Measurements from ENCODE around the gene CLDN6. TPM values are rescaled to one million over a fixed set of nuclear protein-coding genes. Genes with fewer than 3 reads are reported as not detected.
"Not testable (repeated sequence)": the region's sequence is repeated elsewhere in the genome, so short reads cannot be mapped to it uniquely, and the experiment has no call there.

The CLDN6 gene
- polyA plus RNA-seq, 1 experiment, result 0.12 TPM

DNA sequence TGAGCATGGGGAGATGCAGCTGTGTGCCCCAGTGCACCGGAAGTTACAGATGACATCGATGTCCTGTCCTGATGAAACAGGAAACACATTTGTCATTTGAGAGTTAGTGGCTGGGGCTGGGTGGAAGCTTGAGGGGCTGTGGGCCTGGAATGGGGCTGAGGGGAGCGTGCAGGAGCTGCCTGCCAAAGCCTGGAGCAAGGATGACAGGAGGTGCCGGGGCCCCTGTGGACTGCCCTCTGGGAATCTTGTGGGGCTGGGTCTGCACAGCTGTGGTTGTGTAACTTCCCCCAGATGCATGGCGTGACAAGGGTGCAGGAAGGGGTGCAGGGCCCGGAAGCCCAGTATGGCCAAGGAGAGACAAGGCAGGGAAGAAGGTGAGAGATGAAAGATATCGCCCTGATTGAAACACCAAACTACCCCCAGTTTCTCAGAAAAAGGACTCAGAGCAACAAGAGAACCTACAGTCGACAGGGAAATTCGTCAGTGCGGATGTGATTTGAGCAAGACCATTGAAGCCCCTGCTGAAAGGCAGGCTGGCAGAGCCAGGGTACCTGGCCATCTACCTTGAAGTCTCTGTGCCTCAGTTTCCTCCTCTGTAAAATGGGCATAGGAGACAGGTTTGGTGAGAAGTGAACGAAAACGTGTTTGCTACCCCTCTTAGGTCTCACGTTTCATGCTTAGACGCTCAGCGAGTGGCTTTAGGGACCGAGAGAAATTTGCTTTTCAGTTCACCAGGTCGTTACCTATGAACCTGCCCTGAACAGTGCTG, 37.2 kb upstream of the CLDN6 start:
- H3K27me3 ChIP-seq (ENCODE audit: control insufficient read depth, insufficient read depth, low read length), result peaks cover 1% of the 10 kb centered on the region
- ChIA-PET POLR2A (no interaction called here), CTCF (interaction anchor here (0.6 kb wide), 1 partner anchor 1470 kb away, joined by 3 read pairs; no protein-coding TSS in a partner anchor)
- TF ChIP-seq, protein P1, sequence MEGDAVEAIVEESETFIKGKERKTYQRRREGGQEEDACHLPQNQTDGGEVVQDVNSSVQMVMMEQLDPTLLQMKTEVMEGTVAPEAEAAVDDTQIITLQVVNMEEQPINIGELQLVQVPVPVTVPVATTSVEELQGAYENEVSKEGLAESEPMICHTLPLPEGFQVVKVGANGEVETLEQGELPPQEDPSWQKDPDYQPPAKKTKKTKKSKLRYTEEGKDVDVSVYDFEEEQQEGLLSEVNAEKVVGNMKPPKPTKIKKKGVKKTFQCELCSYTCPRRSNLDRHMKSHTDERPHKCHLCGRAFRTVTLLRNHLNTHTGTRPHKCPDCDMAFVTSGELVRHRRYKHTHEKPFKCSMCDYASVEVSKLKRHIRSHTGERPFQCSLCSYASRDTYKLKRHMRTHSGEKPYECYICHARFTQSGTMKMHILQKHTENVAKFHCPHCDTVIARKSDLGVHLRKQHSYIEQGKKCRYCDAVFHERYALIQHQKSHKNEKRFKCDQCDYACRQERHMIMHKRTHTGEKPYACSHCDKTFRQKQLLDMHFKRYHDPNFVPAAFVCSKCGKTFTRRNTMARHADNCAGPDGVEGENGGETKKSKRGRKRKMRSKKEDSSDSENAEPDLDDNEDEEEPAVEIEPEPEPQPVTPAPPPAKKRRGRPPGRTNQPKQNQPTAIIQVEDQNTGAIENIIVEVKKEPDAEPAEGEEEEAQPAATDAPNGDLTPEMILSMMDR (IDR thresholded peaks at IDR 0.05; ENCODE audit: insufficient read depth, low read depth, low read length), result no peak
- no peak for DNase-seq (ENCODE audit: low read depth)
- no peaks in the 10 kb centered on the region for H3K36me3 ChIP-seq (ENCODE audit: control insufficient read depth, insufficient read depth, low read length)
- no peak overlapping the region for H3K4me3 ChIP-seq (ENCODE audit: low read depth, low read length)

GRCh38 chr16:3053330-3053710, 35.3 kb upstream of the CLDN6 start:
- CTCF ChIA-PET; DNase-seq (ENCODE audit: low read depth); H3K36me3 ChIP-seq (ENCODE audit: control insufficient read depth, insufficient read depth, low read length); H3K4me3 ChIP-seq (ENCODE audit: low read depth, low read length); POLR2A ChIA-PET: not testable (repeated sequence)
- peaks cover 13% of the 10 kb centered on the region for H3K27me3 ChIP-seq (ENCODE audit: control insufficient read depth, insufficient read depth, low read length)

DNA sequence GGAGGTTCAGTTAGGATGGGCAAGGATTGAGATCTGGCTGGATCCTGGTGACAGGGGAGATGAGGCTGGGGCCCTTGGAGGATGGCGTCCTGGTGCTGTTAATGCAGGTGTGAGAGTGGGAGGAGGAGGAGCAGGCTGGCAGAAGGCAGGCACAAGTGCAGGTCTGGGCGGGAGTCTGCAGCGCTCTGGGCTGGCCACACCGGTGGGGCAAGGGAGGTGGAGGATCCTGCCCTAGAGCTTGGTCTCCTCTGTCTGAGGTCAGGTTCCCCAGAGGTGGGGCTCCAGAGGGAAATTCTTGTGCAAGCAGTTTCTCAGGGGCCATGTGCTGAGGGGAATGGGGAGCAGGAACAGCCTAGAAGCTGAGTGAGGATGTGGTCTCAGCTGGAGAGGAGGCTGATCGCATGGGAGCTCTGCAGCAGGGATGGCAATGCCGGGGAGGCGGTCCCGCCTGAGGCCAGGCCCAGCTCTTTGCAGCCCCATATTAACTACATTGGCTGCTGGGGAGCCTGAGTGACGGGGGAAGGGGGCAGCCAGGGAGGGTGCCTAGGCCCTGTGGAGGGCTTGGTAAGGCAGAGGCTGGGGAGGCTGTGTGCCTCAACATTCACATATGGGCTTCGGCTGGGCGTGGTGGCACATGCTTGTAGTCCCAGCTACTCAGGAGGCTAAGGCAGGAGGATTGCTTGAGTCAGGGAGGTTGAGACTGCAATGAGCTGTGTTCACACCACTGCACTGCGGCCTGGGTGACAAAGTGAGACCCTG, 34.8 kb upstream of the CLDN6 start:
- H3K36me3 ChIP-seq (ENCODE audit: control insufficient read depth, insufficient read depth, low read length); CTCF ChIA-PET; H3K4me3 ChIP-seq (ENCODE audit: low read depth, low read length); DNase-seq (ENCODE audit: low read depth); POLR2A ChIA-PET: not testable (repeated sequence)
- H3K27me3 ChIP-seq (ENCODE audit: control insufficient read depth, insufficient read depth, low read length), result peaks cover 15% of the 10 kb centered on the region

- DNase-seq (ENCODE audit: low read depth), result no peak
- CTCF ChIA-PET, result interaction anchor here (1.2 to 5.5 kb wide), 3 partner anchors 8 to 20 kb away, joined by 5 to 42 read pairs (median 39); no protein-coding TSS in a partner anchor
- Histone ChIP-seq H3K36me3 (ENCODE audit: control insufficient read depth, insufficient read depth, low read length) (no peaks in the 10 kb centered on the region), H3K27me3 (ENCODE audit: control insufficient read depth, insufficient read depth, low read length) (peaks cover 20% of the 10 kb centered on the region), H3K4me3 (ENCODE audit: low read depth, low read length) (no peak overlapping the region)
- POLR2A ChIA-PET, result no interaction called here
- TF ChIP-seq, protein P1 (IDR thresholded peaks at IDR 0.05; ENCODE audit: insufficient read depth, low read depth, low read length), result no peak
Measured at GRCh38 chr16:3051494-3051893, 33.5 kb upstream of the CLDN6 start.

DNA sequence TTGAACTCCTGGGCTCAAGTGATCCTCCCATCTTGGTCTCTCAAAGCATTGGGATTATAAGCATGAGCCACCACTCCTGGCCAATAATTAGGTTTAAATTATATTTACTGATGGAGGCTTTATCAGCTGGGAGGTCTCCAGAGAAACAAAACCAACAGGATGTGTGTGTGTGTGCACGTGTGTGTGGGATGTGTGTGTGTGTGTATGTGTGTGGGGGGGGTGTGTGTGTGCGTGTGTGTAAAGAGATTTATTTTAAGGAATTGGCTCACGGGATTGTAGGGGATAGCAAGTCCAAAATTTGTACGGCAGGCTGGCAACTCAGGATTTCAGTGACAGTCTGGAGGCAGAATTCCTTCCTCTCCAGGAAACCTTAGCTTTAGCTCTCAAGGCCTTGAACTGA, 33.0 kb upstream of the CLDN6 start:
- Histone ChIP-seq H3K27me3 (ENCODE audit: control insufficient read depth, insufficient read depth, low read length) (peaks cover 20% of the 10 kb centered on the region), H3K36me3 (ENCODE audit: control insufficient read depth, insufficient read depth, low read length) (no peaks in the 10 kb centered on the region), H3K4me3 (ENCODE audit: low read depth, low read length) (no peak overlapping the region)
- TF ChIP-seq, protein P1 (IDR thresholded peaks at IDR 0.05; ENCODE audit: insufficient read depth, low read depth, low read length), result no peak
- POLR2A ChIA-PET, result no interaction called here
- no peak for DNase-seq (ENCODE audit: low read depth)
- CTCF ChIA-PET, result interaction anchor here (1.2 to 5.5 kb wide), 5 partner anchors 8 to 79 kb away, joined by 4 to 42 read pairs (median 5); no protein-coding TSS in a partner anchor

DNA sequence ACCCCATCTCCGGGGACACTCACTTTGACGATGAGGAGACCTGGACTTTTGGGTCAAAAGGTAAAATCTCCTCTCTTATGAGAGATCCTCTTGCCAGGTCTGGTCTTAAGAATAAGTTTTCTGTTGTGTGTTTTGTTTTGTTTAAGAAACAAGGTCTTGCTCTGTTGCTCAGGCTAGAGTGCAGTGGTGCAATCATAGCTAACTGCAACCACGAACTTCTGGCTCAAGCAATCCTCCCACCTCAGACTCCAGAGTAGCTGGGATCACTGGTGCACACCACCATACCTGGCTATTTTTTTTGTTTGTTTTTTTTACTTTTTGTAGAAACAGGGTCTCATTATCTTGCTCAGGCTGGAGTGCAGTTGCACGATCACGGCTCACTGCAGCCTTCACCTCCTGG, 32.5 kb upstream of the CLDN6 start:
- TF ChIP-seq, protein P1 (IDR thresholded peaks at IDR 0.05; ENCODE audit: insufficient read depth, low read depth, low read length), result no peak
- Histone ChIP-seq H3K4me3 (ENCODE audit: low read depth, low read length) (no peak overlapping the region), H3K36me3 (ENCODE audit: control insufficient read depth, insufficient read depth, low read length) (no peaks in the 10 kb centered on the region), H3K27me3 (ENCODE audit: control insufficient read depth, insufficient read depth, low read length) (peaks cover 23% of the 10 kb centered on the region)
- CTCF ChIA-PET, result interaction anchor here (0.7 to 5.5 kb wide), 5 partner anchors 9 to 117 kb away, joined by 3 to 42 read pairs (median 5); no protein-coding TSS in a partner anchor
- DNase-seq (ENCODE audit: low read depth), result no peak
- POLR2A ChIA-PET, result no interaction called here
